NCI-H2107 treated with DMSO at 0.1 percent for 48 hours (cell line): ENCODE results near the gene C2CD2L.
"Not testable (repeated sequence)": the region's sequence is repeated elsewhere in the genome, so short reads cannot be mapped to it uniquely, and the experiment has no call there.

Experiments
- DNase-seq: peaks from one replicate; lab custom pipeline; 2025; ENCODE audit not compliant: unreplicated experiment; lab: John Stamatoyannopoulos, UW

Gene C2CD2L

DNA sequence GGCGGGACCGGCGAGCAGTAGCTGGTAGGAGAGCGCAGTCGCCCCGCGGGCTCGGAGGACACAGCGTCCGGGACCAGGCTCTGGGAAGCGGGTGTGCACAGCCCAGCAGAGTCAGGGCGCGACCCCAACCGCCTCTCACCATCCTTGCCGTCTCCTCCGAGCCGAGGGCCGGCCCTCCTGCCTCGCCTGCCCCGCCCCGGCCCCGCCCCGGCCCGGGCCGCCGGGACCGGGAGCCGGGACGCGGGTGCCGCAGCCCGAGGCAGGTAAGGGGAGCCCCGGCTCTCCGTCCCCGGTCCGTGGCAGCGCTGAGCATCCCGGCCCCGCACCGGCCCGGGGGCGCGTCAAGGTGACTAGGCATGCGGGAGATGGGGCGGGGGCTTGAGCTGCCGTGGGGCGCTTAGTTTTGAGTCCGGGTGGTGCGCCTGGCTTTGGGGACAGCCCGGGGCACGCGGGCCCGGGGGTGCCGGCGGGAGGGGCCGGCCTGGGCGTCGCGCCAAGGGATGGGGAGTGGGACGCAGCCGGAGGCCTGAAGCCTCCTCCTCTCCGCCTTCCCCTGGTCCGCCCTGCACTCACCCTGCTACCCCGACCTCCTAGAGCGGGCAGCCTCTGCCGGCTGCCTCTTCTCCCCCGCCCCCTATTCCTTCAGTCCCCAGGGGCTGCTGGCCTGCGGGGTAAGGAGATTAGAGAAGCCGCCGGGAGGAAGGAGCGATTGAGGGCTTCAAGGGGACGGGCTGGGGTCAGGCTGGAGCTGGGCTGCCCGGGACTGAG is 42.1 kb downstream of the C2CD2L start, which contains the start of gene ABCG4:
ABCG4 (plus strand) TSS at position 35 of the 768 bp plus-strand sequence. CDS start 914 bp downstream, outside the sequence.
- DNase-seq = no peak

DNA sequence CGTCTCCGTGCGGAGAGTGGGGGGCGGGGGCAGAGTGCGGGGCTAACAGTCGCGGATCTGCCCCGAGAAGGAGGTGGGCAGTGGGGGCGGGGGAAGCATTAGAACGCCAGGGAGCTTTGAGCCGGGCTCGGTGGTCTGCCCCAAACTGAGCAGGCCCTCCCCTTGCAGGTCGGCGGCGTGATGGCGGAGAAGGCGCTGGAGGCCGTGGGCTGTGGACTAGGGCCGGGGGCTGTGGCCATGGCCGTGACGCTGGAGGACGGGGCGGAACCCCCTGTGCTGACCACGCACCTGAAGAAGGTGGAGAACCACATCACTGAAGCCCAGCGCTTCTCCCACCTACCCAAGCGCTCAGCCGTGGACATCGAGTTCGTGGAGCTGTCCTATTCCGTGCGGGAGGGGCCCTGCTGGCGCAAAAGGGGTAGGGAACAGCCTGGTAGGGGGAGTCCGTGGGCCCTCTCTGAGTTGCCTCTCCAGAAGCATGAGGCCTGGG is 42.7 kb downstream of the C2CD2L start:
- DNase-seq = no peak

DNA sequence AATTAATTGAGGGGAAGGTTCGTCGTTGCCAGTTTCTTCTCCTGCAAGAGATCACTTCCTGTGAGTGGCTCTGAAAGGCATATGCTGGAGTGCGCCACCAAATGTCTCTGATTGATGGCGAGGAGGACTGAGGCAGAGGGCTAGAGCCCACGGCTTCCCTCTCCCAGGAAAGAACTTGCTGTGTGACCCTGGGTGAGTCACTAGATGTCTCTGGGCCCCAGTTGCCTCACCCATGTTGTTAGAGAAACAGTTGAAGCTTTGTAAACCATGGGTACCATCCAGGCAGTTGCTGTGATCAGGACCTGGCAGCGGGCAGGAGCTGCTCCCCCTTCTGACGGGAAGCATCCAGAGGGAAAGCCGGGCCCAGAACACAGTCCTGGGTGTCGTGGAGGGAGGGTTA is 44.9 kb downstream of the C2CD2L start:
- no peak for DNase-seq

DNA sequence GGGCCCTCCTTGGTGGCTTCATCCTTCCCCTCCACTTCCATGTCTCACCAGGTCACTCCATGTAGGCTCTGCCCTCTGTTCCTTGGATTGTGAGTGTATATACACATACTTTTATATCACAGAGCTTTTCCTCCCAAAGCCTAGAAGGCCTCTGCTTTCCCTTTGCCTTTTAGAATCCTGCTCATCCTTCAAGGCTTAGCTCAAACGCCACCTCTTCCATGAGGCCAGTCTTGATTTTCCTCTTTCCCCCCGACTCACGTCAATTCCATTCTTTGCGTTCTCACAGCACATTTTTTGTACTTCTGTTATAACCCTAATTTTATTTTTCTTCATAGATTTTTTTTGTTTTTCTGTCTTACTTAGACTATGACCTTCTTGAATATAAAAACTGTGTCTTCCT is 45.5 kb downstream of the C2CD2L start:
- no peak for DNase-seq

DNA sequence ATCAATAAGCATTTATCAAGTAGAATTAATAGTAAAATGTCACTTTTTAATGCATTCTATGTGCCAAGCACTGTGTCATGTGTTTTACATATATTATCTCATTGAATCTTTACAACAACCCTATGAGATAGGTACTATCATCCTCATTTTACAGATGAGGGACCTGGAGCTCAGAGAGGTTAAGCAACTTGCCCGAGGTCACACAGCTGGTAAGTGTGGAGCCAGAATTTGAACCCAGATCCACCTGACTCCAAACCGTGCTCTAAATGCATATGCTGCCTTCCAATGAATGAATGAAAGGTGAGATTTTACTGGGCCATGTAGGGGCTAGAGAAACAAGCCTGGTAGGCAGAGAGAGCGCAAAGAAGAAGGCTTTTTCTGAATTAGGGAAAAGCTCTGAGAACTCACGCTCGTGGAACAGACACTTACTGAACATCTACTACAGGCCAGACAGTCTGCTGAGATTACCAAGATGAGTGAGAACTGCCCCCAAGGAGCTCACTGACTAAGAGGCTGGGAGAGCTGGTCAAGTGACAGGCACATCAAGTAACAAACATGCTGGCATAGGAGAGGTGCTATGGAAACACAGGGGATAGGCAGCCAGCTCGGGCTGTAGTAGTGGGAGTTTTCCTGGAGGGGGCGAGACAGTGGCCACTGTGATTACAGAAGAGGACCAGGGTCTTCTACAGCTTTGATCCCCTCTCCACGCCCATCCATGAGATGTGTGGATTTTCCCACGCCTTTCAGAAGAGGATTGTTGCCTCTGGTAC is 46.1 kb downstream of the C2CD2L start:
- DNase-seq = no peak

DNA sequence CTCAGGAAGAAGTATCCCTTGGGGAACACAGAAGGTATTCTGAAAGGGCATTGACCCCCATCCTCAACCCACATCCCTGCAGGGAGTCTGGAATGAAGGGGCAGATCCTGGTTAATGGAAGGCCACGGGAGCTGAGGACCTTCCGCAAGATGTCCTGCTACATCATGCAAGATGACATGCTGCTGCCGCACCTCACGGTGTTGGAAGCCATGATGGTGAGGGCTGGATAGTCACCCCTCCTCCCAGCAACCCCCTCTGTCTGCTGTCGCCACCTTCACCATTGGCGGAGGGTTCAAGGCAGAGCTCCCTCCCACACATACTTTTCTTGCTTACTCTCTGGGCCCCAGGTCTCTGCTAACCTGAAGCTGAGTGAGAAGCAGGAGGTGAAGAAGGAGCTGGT is 47.0 kb downstream of the C2CD2L start:
- DNase-seq = no peak

DNA sequence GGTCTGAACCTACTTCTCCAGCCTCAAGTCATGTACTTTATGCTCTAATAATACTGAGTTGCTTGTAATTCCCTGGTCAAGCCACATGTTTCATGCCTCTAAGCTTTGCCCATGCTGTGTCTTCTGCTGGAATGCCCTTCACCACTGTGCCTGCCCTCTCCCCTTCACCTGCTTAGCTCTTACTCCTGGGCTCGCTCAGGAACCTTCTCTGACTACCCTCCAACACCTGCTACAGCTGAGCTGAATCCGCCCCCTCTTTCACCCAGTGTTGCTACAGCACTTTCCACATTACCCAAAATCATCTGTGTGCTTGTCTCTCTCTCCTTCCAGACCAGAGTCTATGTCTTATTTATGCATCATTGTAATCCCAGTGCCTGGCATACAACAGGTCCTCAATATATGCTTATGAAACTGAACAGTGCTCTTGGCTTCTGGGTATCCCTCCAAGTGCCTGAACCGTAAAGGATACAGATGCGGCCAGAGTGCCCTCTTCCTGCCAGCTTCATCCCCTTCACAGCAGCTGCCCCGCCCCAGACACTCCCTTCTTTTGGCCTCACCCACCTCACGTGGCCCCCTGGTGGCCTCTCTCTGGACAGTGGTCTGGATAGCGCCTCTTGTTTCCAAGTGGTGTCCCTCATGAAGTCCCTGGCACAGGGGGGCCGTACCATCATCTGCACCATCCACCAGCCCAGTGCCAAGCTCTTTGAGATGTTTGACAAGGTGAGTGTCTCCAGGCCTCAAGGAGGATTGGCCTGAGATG is 48.8 kb downstream of the C2CD2L start:
- no peak for DNase-seq

DNA sequence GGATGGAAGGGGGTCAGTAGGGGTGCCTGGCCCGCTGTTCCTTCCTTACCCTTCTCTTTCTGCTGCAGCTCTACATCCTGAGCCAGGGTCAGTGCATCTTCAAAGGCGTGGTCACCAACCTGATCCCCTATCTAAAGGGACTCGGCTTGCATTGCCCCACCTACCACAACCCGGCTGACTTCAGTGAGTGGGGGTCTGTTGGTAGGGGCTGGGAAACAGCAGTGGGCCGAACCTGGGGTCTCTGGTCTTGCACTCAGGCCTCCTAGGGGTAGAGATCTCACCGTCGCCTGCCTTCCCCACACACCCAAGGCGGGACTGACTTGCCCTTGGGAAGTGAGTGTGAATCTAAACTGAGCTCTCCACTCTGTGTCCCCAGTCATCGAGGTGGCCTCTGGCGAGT is 49.4 kb downstream of the C2CD2L start:
- no peak for DNase-seq

DNA sequence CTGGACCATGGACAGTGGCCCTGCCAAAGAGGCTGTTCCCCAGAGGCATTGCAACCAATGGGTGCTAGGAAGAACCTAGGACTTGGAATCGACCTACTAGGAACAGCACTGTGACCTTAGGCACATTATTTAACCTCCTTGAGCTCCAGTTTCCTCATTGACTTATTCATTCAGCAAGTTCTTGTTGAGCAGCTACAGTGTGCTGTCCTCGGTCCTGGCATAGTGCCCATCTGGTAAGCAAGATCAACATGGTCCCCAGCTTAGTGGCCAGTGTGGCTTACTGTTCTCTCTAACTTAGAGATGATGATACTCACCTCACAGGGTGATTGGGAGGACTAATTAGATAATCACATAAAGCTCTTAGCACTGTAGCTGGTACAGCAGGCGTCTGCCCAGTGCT is 49.9 kb downstream of the C2CD2L start:
- DNase-seq = no peak

DNA sequence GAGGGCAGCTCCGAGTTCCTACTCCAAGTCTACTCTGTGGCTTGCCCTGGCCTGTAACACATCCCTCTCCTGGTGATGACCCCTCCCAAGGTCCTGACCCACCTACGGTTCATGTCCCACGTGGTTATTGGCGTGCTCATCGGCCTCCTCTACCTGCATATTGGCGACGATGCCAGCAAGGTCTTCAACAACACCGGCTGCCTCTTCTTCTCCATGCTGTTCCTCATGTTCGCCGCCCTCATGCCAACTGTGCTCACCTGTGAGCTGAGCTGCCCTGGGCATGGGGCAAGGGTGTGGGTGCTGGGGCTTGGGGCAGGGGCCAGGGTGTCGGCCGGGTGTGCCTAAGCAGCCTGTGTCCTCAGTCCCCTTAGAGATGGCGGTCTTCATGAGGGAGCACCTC is 51.3 kb downstream of the C2CD2L start:
- DNase-seq = no peak

DNA sequence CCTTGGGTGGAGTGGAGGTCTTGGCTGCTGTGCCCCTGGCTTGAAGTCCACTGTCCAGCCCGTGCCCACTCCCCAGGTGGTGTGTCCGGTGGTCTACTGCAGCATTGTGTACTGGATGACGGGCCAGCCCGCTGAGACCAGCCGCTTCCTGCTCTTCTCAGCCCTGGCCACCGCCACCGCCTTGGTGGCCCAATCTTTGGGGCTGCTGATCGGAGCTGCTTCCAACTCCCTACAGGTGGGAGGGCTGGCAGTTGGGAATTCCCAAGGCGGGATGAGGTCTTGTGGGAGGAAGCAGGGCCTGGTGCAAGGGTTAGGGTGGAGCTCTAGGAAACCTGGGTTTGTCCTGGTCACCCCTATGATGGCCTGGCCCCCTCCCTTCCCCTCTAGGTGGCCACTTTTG is 53.0 kb downstream of the C2CD2L start:
- DNase-seq = no peak

DNA sequence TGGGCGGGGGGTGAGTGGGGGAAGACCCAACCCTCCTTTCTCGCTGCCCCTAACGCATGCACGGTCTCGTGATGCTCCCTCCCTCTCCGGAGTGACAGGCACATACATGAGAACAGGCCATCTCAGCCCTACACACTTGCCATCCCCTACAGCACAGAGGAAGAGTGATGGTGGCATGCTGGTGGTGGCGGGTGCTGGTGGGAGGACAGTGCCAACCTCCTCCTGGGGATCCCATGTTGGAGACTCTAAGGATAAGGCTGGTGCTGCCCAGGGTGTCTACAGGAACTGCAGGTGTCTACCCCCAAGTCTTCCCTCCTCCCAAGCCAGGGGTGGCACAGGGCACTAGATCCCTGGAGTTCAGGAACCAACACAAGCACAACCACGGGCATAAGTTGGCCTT is 54.7 kb downstream of the C2CD2L start:
- no peak for DNase-seq

DNA sequence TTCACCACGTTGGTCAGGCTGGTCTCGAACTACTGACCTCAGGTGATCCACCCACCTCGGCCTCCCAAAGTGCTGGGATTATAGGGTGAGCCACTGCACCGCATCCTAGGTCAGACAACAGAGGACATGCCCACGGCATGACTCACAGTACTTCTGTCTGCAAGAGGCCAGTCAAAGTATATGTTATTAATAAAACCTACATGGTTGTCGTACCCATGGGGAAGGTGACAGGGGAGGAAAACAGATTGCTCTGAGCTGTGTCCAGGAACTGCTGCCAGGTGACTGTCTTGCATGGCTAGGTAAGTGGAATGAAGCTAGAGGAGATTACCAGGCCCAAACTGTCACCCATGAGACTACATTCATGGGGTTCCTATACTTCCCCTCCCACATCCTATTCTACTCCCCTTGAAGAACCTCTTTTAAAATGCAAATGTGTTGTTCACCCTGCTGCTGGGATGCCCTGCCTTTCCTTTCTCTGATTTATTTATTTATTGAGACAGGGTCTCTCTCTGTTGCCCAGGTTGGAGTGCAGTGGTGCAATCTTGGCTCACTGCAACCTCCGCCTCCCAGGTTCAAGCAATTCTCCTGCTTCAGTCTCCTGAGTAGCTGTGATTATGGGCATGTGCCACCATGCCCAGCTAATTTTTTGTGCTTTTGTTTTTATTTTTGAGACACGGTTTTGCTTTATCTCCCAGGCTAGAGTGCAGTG is 59.4 kb downstream of the C2CD2L start:
- DNase-seq = no peak

DNA sequence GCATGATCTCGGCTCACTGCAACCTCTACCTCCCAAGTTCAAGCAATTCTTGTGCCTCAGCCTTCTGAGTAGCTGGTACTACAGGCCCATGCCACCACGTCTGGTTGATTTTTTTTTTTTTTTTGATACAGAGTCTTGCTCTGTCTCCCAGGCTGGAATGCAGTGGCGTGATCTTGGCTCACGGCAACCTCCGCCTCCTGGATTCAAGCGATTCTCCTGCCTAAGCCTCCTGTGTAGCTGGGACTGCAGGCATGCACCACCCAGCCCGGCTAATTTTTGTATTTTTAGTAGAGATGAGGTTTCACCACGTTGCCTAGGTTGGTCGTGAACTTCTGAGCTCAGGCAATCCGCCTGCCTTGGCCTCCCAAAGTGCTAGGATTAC is 59.9 kb downstream of the C2CD2L start:
- DNase-seq = not testable (repeated sequence)

DNA sequence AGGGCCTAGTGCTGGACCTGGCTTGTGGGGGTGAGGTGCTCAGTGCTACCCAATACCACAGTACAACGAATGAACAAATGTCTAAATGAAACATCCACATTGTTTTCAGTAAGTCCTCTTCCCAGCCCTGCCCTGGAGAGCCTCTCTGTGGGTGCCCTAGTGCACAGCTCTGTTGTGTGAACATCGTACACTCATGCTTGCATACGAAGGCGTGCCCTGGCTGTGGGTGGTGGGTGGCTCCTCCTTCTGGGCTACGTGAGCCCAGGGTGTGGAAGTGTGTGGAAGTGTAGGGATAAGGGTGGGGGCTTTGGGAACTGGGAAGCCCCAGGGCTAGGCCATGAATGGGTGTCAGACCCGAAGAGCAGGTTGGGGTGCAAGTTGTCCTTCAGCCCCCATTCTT is 60.8 kb downstream of the C2CD2L start:
- DNase-seq = no peak
